DOHH2 (cell line): ENCODE results near the gene UGT2A1.

Source experiments
- H3F3A ChIP-seq: fragments of 200-600 bp; sonication (generic), shearing (Covaris generic); 2 replicates; pipeline ENCODE4 v1.6.0; 2016; ENCODE audit warnings: antibody characterized with exemption, mild to moderate bottlenecking; ENCODE audit not compliant: control insufficient read depth, insufficient read depth
- H3K27ac ChIP-seq: fragments of 200-600 bp; sonication (generic); 2 replicates; pipeline ENCODE4 v1.5.1; 2014; ENCODE audit warnings: low read depth, mild to moderate bottlenecking, low read length, moderate library complexity
- H3K27me3 ChIP-seq: fragments of 200-600 bp; sonication (generic); 2 replicates; pipeline ENCODE4 v1.6.1; 2014; ENCODE audit warnings: mild to moderate bottlenecking, low read length, mixed read lengths; ENCODE audit not compliant: control insufficient read depth
- H3K36me3 ChIP-seq: fragments of 200-600 bp; sonication (generic); 2 replicates; pipeline ENCODE4 v1.6.1; 2014; ENCODE audit warnings: mild to moderate bottlenecking, low read length, moderate library complexity, mixed read lengths; ENCODE audit not compliant: control insufficient read depth
- H3K4me1 ChIP-seq: fragments of 200-600 bp; sonication (generic); 2 replicates; pipeline ENCODE4 v1.6.1; 2014; ENCODE audit warnings: mild to moderate bottlenecking, low read length, mixed read lengths; ENCODE audit not compliant: control insufficient read depth
- H3K4me2 ChIP-seq: fragments of 200-600 bp; sonication (generic); 2 replicates; pipeline ENCODE4 v1.6.0; 2014; ENCODE audit warnings: mild to moderate bottlenecking, low read length, moderate library complexity
- H3K4me3 ChIP-seq: fragments of 200-600 bp; sonication (generic); 2 replicates; pipeline ENCODE4 v1.5.1; 2014; ENCODE audit warnings: mild to moderate bottlenecking, low read length, mixed read lengths
- H3K79me2 ChIP-seq: fragments of 200-600 bp; sonication (generic); 2 replicates; pipeline ENCODE4 v1.6.1; 2014; ENCODE audit warnings: mild to moderate bottlenecking, low read length, mixed read lengths; ENCODE audit not compliant: control insufficient read depth
- H3K9me2 ChIP-seq: fragments of 200-600 bp; sonication (generic); replicated peaks from 2 replicates; pipeline ENCODE4 v1.6.1; 2014; ENCODE audit warnings: mild to moderate bottlenecking, low read length, mixed read lengths; ENCODE audit not compliant: control insufficient read depth
- H3K9me3 ChIP-seq: fragments of 200-600 bp; sonication (generic); 2 replicates; pipeline ENCODE4 v1.6.1; 2014; ENCODE audit warnings: antibody characterized with exemption, low read length, mixed read lengths; ENCODE audit not compliant: control insufficient read depth, insufficient read depth
- H4K20me1 ChIP-seq: fragments of 200-600 bp; sonication (generic); 2 replicates; pipeline ENCODE4 v1.6.0; 2014; ENCODE audit warnings: low read depth, mild to moderate bottlenecking, antibody characterized with exemption, low read length, moderate library complexity; ENCODE audit not compliant: control insufficient read depth, insufficient read depth
- EZH2phosphoT487 ChIP-seq: fragments of 200-600 bp; sonication (generic); IDR thresholded peaks from 2 replicates; pipeline ENCODE4 v1.6.1; 2017; ENCODE audit warnings: borderline replicate concordance, mild to moderate bottlenecking, antibody characterized with exemption, low read length, moderate library complexity, mixed read lengths
- TF ChIP-seq, protein P1 (sequence below): fragments of 200-600 bp; sonication (generic); IDR thresholded peaks from one replicate; pipeline ENCODE4 v1.5.1; 2014; ENCODE audit warnings: antibody characterized with exemption, mild to moderate bottlenecking, low read depth, low read length; ENCODE audit not compliant: poor library complexity, severe bottlenecking

Gene UGT2A1

GRCh38 chr4:69656653-69657158 is 3.7 kb upstream of the UGT2A1 start:
- no peaks in the 10 kb centered on the region for H4K20me1 ChIP-seq
- TF ChIP-seq, protein P1, sequence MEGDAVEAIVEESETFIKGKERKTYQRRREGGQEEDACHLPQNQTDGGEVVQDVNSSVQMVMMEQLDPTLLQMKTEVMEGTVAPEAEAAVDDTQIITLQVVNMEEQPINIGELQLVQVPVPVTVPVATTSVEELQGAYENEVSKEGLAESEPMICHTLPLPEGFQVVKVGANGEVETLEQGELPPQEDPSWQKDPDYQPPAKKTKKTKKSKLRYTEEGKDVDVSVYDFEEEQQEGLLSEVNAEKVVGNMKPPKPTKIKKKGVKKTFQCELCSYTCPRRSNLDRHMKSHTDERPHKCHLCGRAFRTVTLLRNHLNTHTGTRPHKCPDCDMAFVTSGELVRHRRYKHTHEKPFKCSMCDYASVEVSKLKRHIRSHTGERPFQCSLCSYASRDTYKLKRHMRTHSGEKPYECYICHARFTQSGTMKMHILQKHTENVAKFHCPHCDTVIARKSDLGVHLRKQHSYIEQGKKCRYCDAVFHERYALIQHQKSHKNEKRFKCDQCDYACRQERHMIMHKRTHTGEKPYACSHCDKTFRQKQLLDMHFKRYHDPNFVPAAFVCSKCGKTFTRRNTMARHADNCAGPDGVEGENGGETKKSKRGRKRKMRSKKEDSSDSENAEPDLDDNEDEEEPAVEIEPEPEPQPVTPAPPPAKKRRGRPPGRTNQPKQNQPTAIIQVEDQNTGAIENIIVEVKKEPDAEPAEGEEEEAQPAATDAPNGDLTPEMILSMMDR: no peak
- no peak for TF ChIP-seq EZH2phosphoT487
- H3K9me2 ChIP-seq: no peaks in the 10 kb centered on the region
- H3K27me3 ChIP-seq: no peaks in the 10 kb centered on the region
- no peaks in the 10 kb centered on the region for H3K9me3 ChIP-seq
- H3K79me2 ChIP-seq: no peaks in the 10 kb centered on the region
- H3K4me1 ChIP-seq: no peaks in the 10 kb centered on the region
- no peaks in the 10 kb centered on the region for H3F3A ChIP-seq
- H3K4me2 ChIP-seq: no peak overlapping the region
- no peak overlapping the region for H3K4me3 ChIP-seq
- no peaks in the 10 kb centered on the region for H3K36me3 ChIP-seq
- H3K27ac ChIP-seq: no peak overlapping the region

DNA sequence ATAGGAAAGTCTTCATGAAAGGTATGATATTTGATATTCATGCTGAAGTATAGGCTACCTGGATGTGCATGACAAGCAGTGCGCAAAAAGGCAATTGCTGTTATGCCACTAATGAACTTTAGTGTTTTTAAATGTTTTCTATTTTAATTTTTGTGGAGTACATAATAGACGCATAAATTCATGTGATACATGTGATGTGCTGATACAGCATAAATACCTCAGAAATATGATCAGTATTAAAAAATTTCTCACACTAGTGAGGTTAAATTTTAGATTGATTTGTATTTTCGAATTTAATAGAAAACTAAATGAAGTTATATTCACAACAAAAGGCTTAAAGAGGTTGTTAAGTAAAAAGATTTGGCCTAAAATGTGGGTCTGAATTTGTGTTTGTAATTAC is 2.2 kb downstream of the UGT2A1 start:
- Histone ChIP-seq H3K9me2 (no peaks in the 10 kb centered on the region), H4K20me1 (no peaks in the 10 kb centered on the region), H3K36me3 (no peaks in the 10 kb centered on the region), H3K27me3 (no peaks in the 10 kb centered on the region), H3K27ac (no peak overlapping the region), H3K4me1 (no peaks in the 10 kb centered on the region), H3K9me3 (no peaks in the 10 kb centered on the region), H3K79me2 (no peaks in the 10 kb centered on the region), H3F3A (no peaks in the 10 kb centered on the region), H3K4me2 (no peak overlapping the region), H3K4me3 (no peak overlapping the region)
- no peak for TF ChIP-seq EZH2phosphoT487
- TF ChIP-seq, protein P1: no peak

GRCh38 chr4:69649629-69650028 is 3.4 kb downstream of the UGT2A1 start:
- no peaks in the 10 kb centered on the region for H3K4me1 ChIP-seq
- TF ChIP-seq, protein P1: no peak
- TF ChIP-seq EZH2phosphoT487: no peak
- no peaks in the 10 kb centered on the region for H3K9me2 ChIP-seq
- no peaks in the 10 kb centered on the region for H3K9me3 ChIP-seq
- H3K36me3 ChIP-seq: no peaks in the 10 kb centered on the region
- H3K27me3 ChIP-seq: no peaks in the 10 kb centered on the region
- no peaks in the 10 kb centered on the region for H3F3A ChIP-seq
- no peak overlapping the region for H3K4me2 ChIP-seq
- no peak overlapping the region for H3K4me3 ChIP-seq
- no peaks in the 10 kb centered on the region for H4K20me1 ChIP-seq
- no peak overlapping the region for H3K27ac ChIP-seq
- no peaks in the 10 kb centered on the region for H3K79me2 ChIP-seq
